Chondrocyte (in vitro differentiated cells): ENCODE data around the gene ATP6AP2. TPM values are rescaled to one million over a fixed set of nuclear protein-coding genes. Genes with fewer than 3 reads are reported as not detected.

Source experiments
- DNase-seq: peaks from one replicate; pipeline ENCODE4 v3.0.0; 2021; ENCODE audit warnings: mixed read lengths, low spot score
- H3K27ac Mint-ChIP-seq: one replicate; pipeline ENCODE4 v1.8.0; 2021; ENCODE audit warnings: mild to moderate bottlenecking, moderate library complexity, mixed read lengths; ENCODE audit not compliant: unreplicated experiment
- H3K27me3 Mint-ChIP-seq: 2 replicates; pipeline ENCODE4 v1.8.0; 2021; ENCODE audit warnings: low read depth, mixed read lengths
- H3K36me3 Mint-ChIP-seq: 2 replicates; pipeline ENCODE4 v1.8.0; 2021; ENCODE audit warnings: low read depth, mixed read lengths
- H3K4me1 Mint-ChIP-seq: 2 replicates; pipeline ENCODE4 v1.8.0; 2021; ENCODE audit warnings: low read depth, mild to moderate bottlenecking, mixed read lengths
- H3K4me3 Mint-ChIP-seq: one replicate; pipeline ENCODE4 v1.8.0; 2021; ENCODE audit warnings: mild to moderate bottlenecking, moderate library complexity, mixed read lengths; ENCODE audit not compliant: unreplicated experiment
- H3K9me3 Mint-ChIP-seq: 2 replicates; pipeline ENCODE4 v1.8.0; 2021; ENCODE audit warnings: low read depth, mixed read lengths
- total RNA-seq: library from RNA; stranded (reverse); gene quantifications from 3 replicates; pipeline ENCODE4 v1.2.1, GENCODE V29; 2021
- TF ChIP-seq, protein P1 (sequence below): fragments of 200-600 bp; sonication (generic); IDR thresholded peaks from 2 replicates; pipeline ENCODE4 v1.5.0; 2021; ENCODE audit warnings: antibody characterized with exemption, mild to moderate bottlenecking, moderate library complexity

ATP6AP2 gene
- total RNA-seq, 1 donor from 2014 or later = 163 TPM

GRCh38 chrX:40615976-40616375 lies 35.2 kb downstream of the ATP6AP2 start:
- no peak for DNase-seq
- TF ChIP-seq, protein P1, sequence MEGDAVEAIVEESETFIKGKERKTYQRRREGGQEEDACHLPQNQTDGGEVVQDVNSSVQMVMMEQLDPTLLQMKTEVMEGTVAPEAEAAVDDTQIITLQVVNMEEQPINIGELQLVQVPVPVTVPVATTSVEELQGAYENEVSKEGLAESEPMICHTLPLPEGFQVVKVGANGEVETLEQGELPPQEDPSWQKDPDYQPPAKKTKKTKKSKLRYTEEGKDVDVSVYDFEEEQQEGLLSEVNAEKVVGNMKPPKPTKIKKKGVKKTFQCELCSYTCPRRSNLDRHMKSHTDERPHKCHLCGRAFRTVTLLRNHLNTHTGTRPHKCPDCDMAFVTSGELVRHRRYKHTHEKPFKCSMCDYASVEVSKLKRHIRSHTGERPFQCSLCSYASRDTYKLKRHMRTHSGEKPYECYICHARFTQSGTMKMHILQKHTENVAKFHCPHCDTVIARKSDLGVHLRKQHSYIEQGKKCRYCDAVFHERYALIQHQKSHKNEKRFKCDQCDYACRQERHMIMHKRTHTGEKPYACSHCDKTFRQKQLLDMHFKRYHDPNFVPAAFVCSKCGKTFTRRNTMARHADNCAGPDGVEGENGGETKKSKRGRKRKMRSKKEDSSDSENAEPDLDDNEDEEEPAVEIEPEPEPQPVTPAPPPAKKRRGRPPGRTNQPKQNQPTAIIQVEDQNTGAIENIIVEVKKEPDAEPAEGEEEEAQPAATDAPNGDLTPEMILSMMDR = no peak
- Mint-ChIP-seq H3K36me3 (no peaks in the 10 kb centered on the region), H3K9me3 (no peaks in the 10 kb centered on the region), H3K4me1 (no peaks in the 10 kb centered on the region), H3K27ac (no peak overlapping the region), H3K27me3 (no peaks in the 10 kb centered on the region), H3K4me3 (no peak overlapping the region)

DNA sequence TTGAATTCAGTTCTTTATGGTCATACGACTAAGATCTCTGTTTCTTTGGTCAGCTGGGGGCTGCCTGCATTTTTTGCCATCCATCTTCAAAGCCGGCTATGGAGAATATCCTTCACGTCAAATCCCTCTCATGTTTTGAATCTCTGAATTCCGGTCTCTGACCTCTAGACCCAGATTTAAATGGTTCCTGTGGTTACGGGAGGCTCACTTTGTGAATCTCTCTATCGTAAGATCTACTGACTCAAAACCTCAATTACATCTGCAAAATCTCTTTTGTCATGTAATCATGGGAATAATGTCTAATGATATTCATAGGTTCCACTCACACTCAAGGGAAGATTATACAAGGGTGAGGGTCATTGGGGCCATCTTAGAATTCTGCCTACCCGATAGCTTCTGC lies 36.8 kb downstream of the ATP6AP2 start:
- Mint-ChIP-seq H3K4me3 (no peak overlapping the region), H3K27ac (no peak overlapping the region), H3K9me3 (no peaks in the 10 kb centered on the region), H3K36me3 (no peaks in the 10 kb centered on the region), H3K27me3 (no peaks in the 10 kb centered on the region), H3K4me1 (no peaks in the 10 kb centered on the region)
- DNase-seq = no peak
- TF ChIP-seq, protein P1 = no peak

DNA sequence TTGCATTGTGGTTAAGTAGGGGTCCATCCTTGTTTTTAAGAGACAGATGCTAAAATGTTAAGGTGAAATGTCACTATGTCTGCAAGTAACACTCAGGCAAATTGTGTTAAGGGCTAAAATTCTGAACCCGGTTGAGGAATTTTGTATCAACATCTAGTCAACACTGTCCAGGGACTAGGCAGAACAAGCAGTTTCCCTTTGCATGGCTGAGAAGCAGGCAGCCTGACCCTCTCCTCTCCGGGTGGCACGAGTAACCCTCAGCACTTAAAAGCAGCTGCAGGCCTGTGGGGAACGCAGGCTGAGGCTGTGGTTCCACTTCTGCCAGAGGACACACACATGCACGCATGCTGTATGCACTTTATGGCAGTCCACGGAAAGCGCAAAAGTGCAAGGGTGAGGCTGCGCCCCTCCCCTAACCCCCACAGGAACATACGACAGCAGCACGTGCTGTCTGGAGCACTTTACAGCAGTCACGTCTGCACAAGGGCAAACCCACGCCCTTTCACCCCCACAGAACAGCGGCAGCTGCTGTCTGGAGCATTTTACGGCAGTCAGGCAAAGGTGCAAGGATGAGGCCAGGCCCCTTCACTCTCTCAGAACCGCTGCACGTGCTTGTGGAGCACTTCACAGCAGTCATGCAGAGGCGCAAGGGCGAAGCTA lies 41.8 kb downstream of the ATP6AP2 start:
- DNase-seq = no peak
- Mint-ChIP-seq H3K4me3 (no peak overlapping the region), H3K4me1 (no peaks in the 10 kb centered on the region), H3K27ac (no peak overlapping the region), H3K36me3 (peaks cover 1% of the 10 kb centered on the region), H3K27me3 (no peaks in the 10 kb centered on the region), H3K9me3 (peaks cover 3% of the 10 kb centered on the region)
- TF ChIP-seq, protein P1 = no peak

GRCh38 chrX:40623139-40623536 lies 42.4 kb downstream of the ATP6AP2 start, which contains the start of gene MPC1L:
TSS of gene MPC1L (plus strand) at chrX:40623428. CDS start at chrX:40623566, 138 bp downstream.
- DNase-seq = no peak
- no peaks in the 10 kb centered on the region for H3K27me3 Mint-ChIP-seq
- H3K27ac Mint-ChIP-seq = no peak within 1 kb of the TSS
- peaks cover 3% of the 10 kb centered on the region for H3K9me3 Mint-ChIP-seq
- peaks cover 2% of the 10 kb centered on the region for H3K36me3 Mint-ChIP-seq
- TF ChIP-seq, protein P1 = no peak
- H3K4me1 Mint-ChIP-seq = no peaks in the 10 kb centered on the region
- H3K4me3 Mint-ChIP-seq = no peak within 1 kb of the TSS

- H3K27me3 Mint-ChIP-seq = no peaks in the 10 kb centered on the region
- no peak overlapping the region for H3K27ac Mint-ChIP-seq
- TF ChIP-seq, protein P1 = no peak
- DNase-seq = no peak
- no peaks in the 10 kb centered on the region for H3K4me1 Mint-ChIP-seq
- peaks cover 4% of the 10 kb centered on the region for H3K36me3 Mint-ChIP-seq
- no peak overlapping the region for H3K4me3 Mint-ChIP-seq
- H3K9me3 Mint-ChIP-seq = peaks cover 3% of the 10 kb centered on the region
These were observed 42.9 kb downstream of the ATP6AP2 start for GRCh38 chrX:40623665-40624064.
